Activated CD4-positive, alpha-beta T cell treated with anti-CD3 and anti-CD28 coated beads, Interleukin-2, Interleukin-4, amounts not matched to agents 100 ng/mL and 50 ng/mL, durations not matched to agents 16 hours and 8 hours (primary cell): ENCODE measurements around the gene PDCD1LG2.

Experiments used
- DNase-seq: peaks from one replicate; pipeline ENCODE4 v3.0.0-alpha.2; 2020; ENCODE audit warnings: low spot score

The PDCD1LG2 gene

GRCh38 chr9:5611321-5612184 is 101.2 kb downstream of the PDCD1LG2 start:
- DNase-seq = no peak

GRCh38 chr9:5612185-5612530 is 101.8 kb downstream of the PDCD1LG2 start:
- no peak for DNase-seq

- DNase-seq = peak; percentile 39
Observed at GRCh38 chr9:5614192-5614591, 103.9 kb downstream of the PDCD1LG2 start.

- DNase-seq = no peak
Observed at GRCh38 chr9:5614985-5615384, 104.7 kb downstream of the PDCD1LG2 start.

GRCh38 chr9:5617749-5618148 is 107.4 kb downstream of the PDCD1LG2 start:
- DNase-seq = peak; percentile 44

GRCh38 chr9:5620494-5620893 is 110.2 kb downstream of the PDCD1LG2 start:
- DNase-seq = no peak
